Gastroesophageal sphincter (tissue), 3 donors: ENCODE data around the gene ATP4A.

ENCODE experiments used
- EP300 ChIP-seq: sonication (generic); formaldehyde crosslinking; IDR thresholded peaks from one replicate; pipeline ENCODE4 v1.6.1; 2017; ENCODE audit warnings: antibody characterized with exemption, mild to moderate bottlenecking
- POLR2A ChIP-seq, 2 donors: fragments of 450-650 bp; IDR thresholded peaks; one replicate each; pipeline ENCODE4 v1.6.1; 2017; ENCODE audit warnings: antibody characterized with exemption in 2 of 2, mild to moderate bottlenecking in 2 of 2, moderate library complexity in 1 of 2
- POLR2AphosphoS5 ChIP-seq: sonication (generic); formaldehyde crosslinking; IDR thresholded peaks from one replicate; pipeline ENCODE4 v1.6.1; 2017; ENCODE audit warnings: antibody characterized with exemption
- TF ChIP-seq, protein P1 (sequence below), 4 experiments: fragments of 200-600 bp in 2 of 4; fragments of 450-650 bp in 2 of 4; sonication (generic) in 1 of 4; IDR thresholded peaks; one replicate each; pipeline ENCODE4 v1.5.1; 2017 to 2019; ENCODE audit warnings: antibody characterized with exemption in 4 of 4, mild to moderate bottlenecking in 2 of 4, moderate library complexity in 2 of 4

GRCh38 chr19:35549174-35549788 is 14.2 kb downstream of the ATP4A start:
- no peak for TF ChIP-seq POLR2A (IDR thresholded peaks at IDR 0.05)
- TF ChIP-seq, protein P1, sequence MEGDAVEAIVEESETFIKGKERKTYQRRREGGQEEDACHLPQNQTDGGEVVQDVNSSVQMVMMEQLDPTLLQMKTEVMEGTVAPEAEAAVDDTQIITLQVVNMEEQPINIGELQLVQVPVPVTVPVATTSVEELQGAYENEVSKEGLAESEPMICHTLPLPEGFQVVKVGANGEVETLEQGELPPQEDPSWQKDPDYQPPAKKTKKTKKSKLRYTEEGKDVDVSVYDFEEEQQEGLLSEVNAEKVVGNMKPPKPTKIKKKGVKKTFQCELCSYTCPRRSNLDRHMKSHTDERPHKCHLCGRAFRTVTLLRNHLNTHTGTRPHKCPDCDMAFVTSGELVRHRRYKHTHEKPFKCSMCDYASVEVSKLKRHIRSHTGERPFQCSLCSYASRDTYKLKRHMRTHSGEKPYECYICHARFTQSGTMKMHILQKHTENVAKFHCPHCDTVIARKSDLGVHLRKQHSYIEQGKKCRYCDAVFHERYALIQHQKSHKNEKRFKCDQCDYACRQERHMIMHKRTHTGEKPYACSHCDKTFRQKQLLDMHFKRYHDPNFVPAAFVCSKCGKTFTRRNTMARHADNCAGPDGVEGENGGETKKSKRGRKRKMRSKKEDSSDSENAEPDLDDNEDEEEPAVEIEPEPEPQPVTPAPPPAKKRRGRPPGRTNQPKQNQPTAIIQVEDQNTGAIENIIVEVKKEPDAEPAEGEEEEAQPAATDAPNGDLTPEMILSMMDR (IDR thresholded peaks at IDR 0.05), result peak in 3 of 4 experiments; percentile 61 to 81 (median 75)
- no peak for TF ChIP-seq EP300
- no peak for TF ChIP-seq POLR2AphosphoS5
